WTC11 (cell line): ENCODE results near the gene PIEZO1. TPM values are rescaled to one million over a fixed set of nuclear protein-coding genes. Genes with fewer than 3 reads are reported as not detected.

ENCODE experiments used
- ATAC-seq: fragments of 200-7000 bp; cut with Tn5 transposase; 2 replicates; pipeline ENCODE4 v1.10.0; 2021; ENCODE audit warnings: mild to moderate bottlenecking, moderate library complexity
- CTCF ChIA-PET: fragments of 300-600 bp; sonication (Branson Sonifier 250); formaldehyde crosslinking; loops from one replicate; lab custom pipeline; 2021; ENCODE audit warnings: antibody characterized with exemption; lab: Charles Lee
- POLR2A ChIA-PET: fragments of 350-600 bp; sonication (Branson Sonifier 250); formaldehyde crosslinking; loops from one replicate; lab custom pipeline; 2021; ENCODE audit warnings: antibody characterized with exemption; lab: Charles Lee
- DNase-seq: peaks from one replicate; pipeline ENCODE4 v3.0.0; 2021; ENCODE audit warnings: low spot score
- H3K27ac Mint-ChIP-seq: 2 replicates; pipeline ENCODE4 v1.8.0; 2021; ENCODE audit warnings: mixed read lengths
- H3K27me3 Mint-ChIP-seq: 2 replicates; pipeline ENCODE4 v1.8.0; 2021; ENCODE audit warnings: low read depth, mild to moderate bottlenecking, moderate library complexity, mixed read lengths
- H3K36me3 Mint-ChIP-seq: 2 replicates; pipeline ENCODE4 v1.8.0; 2021; ENCODE audit warnings: mixed read lengths
- H3K4me1 Mint-ChIP-seq: 2 replicates; pipeline ENCODE4 v1.8.0; 2022; ENCODE audit warnings: mixed read lengths
- H3K4me3 Mint-ChIP-seq: 2 replicates; pipeline ENCODE4 v1.8.0; 2021; ENCODE audit warnings: mild to moderate bottlenecking, moderate library complexity, mixed read lengths
- H3K9me3 Mint-ChIP-seq: 2 replicates; pipeline ENCODE4 v1.8.0; 2021; ENCODE audit warnings: mixed read lengths
- AFF4 ChIP-seq: sonication (generic); formaldehyde crosslinking; IDR thresholded peaks from 2 replicates; pipeline ENCODE4 v1.8.1; 2023; ENCODE audit warnings: mild to moderate bottlenecking, missing genetic modification reagents, borderline replicate concordance
- EMX1 ChIP-seq: fragments of 250-450 bp; sonication (Bioruptor Pico); IDR thresholded peaks from 2 replicates; pipeline ENCODE4 v1.8.0; 2021; ENCODE audit warnings: mild to moderate bottlenecking
- FOXP4 ChIP-seq: sonication (generic); formaldehyde crosslinking; IDR thresholded peaks from 2 replicates; pipeline ENCODE4 v1.8.0; 2022; ENCODE audit warnings: mild to moderate bottlenecking, missing genetic modification reagents
- GRHL2 ChIP-seq: fragments of 250-450 bp; sonication (Bioruptor Pico); IDR thresholded peaks from 2 replicates; pipeline ENCODE4 v1.8.0; 2022; ENCODE audit warnings: mild to moderate bottlenecking, moderate library complexity; ENCODE audit not compliant: insufficient replicate concordance, severe bottlenecking
- HMGXB4 ChIP-seq: sonication (generic); formaldehyde crosslinking; IDR thresholded peaks from 2 replicates; pipeline ENCODE4 v1.8.1; 2023; ENCODE audit warnings: mild to moderate bottlenecking, moderate library complexity, missing genetic modification reagents
- IRF1 ChIP-seq: sonication (generic); formaldehyde crosslinking; IDR thresholded peaks from 2 replicates; pipeline ENCODE4 v1.8.0; 2023; ENCODE audit warnings: missing genetic modification reagents
- IRF2 ChIP-seq: sonication (generic); formaldehyde crosslinking; IDR thresholded peaks from 2 replicates; pipeline ENCODE4 v1.8.0; 2022; ENCODE audit warnings: low read depth, missing genetic modification reagents, borderline replicate concordance
- JAZF1 ChIP-seq: fragments of 250-450 bp; sonication (Bioruptor Pico); IDR thresholded peaks from 2 replicates; pipeline ENCODE4 v1.9.0; 2021; ENCODE audit warnings: moderate library complexity, mild to moderate bottlenecking, inconsistent platforms
- NFE2L1 ChIP-seq: sonication (generic); formaldehyde crosslinking; IDR thresholded peaks from 2 replicates; pipeline ENCODE4 v1.8.1; 2023; ENCODE audit warnings: missing genetic modification reagents
- NR1H2 ChIP-seq: sonication (generic); formaldehyde crosslinking; IDR thresholded peaks from 2 replicates; pipeline ENCODE4 v1.9.0; 2021; ENCODE audit warnings: mild to moderate bottlenecking, moderate library complexity, missing genetic modification reagents
- OVOL2 ChIP-seq: fragments of 250-450 bp; sonication (Bioruptor Pico); IDR thresholded peaks from 2 replicates; pipeline ENCODE4 v1.9.0; 2021; ENCODE audit warnings: mild to moderate bottlenecking, borderline replicate concordance
- PREB ChIP-seq: sonication (generic); formaldehyde crosslinking; IDR thresholded peaks from 2 replicates; pipeline ENCODE4 v1.8.1; 2022; ENCODE audit warnings: mild to moderate bottlenecking, missing genetic modification reagents, moderate library complexity, borderline replicate concordance
- SMAD4 ChIP-seq: sonication (generic); formaldehyde crosslinking; IDR thresholded peaks from 2 replicates; pipeline ENCODE4 v1.8.0; 2022; ENCODE audit warnings: mild to moderate bottlenecking, missing genetic modification reagents
- SOX15 ChIP-seq: fragments of 250-450 bp; sonication (Bioruptor Pico); IDR thresholded peaks from 2 replicates; pipeline ENCODE4 v1.9.0; 2021; ENCODE audit warnings: mild to moderate bottlenecking
- SP1 ChIP-seq: sonication (generic); formaldehyde crosslinking; conservative IDR thresholded peaks from 2 replicates; pipeline ENCODE4 v1.8.1; 2022; ENCODE audit warnings: missing genetic modification reagents
- ZNF138 ChIP-seq: sonication (generic); formaldehyde crosslinking; conservative IDR thresholded peaks from 2 replicates; pipeline ENCODE4 v1.8.1; 2022; ENCODE audit warnings: mild to moderate bottlenecking, moderate library complexity, missing genetic modification reagents
- ZNF263 ChIP-seq: sonication (generic); formaldehyde crosslinking; IDR thresholded peaks from 2 replicates; pipeline ENCODE4 v1.8.1; 2022; ENCODE audit warnings: low read depth, mild to moderate bottlenecking, moderate library complexity, missing genetic modification reagents
- ZNF317 ChIP-seq: sonication (generic); formaldehyde crosslinking; IDR thresholded peaks from 2 replicates; pipeline ENCODE4 v1.8.1; 2023; ENCODE audit warnings: low read depth, mild to moderate bottlenecking, moderate library complexity, missing genetic modification reagents, borderline replicate concordance
- ZNF416 ChIP-seq: fragments of 250-450 bp; sonication (Bioruptor Pico); IDR thresholded peaks from 2 replicates; pipeline ENCODE4 v1.9.0; 2021; ENCODE audit warnings: mild to moderate bottlenecking, inconsistent platforms
- ZNF423 ChIP-seq: fragments of 250-450 bp; sonication (Bioruptor Pico); IDR thresholded peaks from 2 replicates; pipeline ENCODE4 v2.1.2; 2022; ENCODE audit warnings: mild to moderate bottlenecking, moderate library complexity
- total RNA-seq: library from RNA; stranded (reverse); gene quantifications from 3 replicates; pipeline ENCODE4 v1.2.3, GENCODE V29; 2021

The PIEZO1 gene
- total RNA-seq, 1 experiment from 2014 or later = 71.3 TPM

- no peaks in the 10 kb centered on the region for H3K4me1 Mint-ChIP-seq
- CTCF ChIA-PET = interaction anchor here (0.5 kb wide), 1 partner anchor 98 kb away, joined by 6 read pairs; no protein-coding TSS in a partner anchor
- POLR2A ChIA-PET = no interaction called here
- H3K4me3 Mint-ChIP-seq = no peak overlapping the region
- H3K36me3 Mint-ChIP-seq = no peaks in the 10 kb centered on the region
- DNase-seq = no peak
- ATAC-seq = no peak
- no peak overlapping the region for H3K27ac Mint-ChIP-seq
- no peaks in the 10 kb centered on the region for H3K27me3 Mint-ChIP-seq
- TF ChIP-seq ZNF423 = no peak
- TF ChIP-seq HMGXB4 = no peak
- TF ChIP-seq ZNF138 (CRISPR knock-in tag) = no peak
- TF ChIP-seq SMAD4 (CRISPR knock-in tag) = no peak
- TF ChIP-seq ZNF416 (CRISPR knock-in tag) = no peak
- TF ChIP-seq FOXP4 (CRISPR knock-in tag) = no peak
- TF ChIP-seq ZNF263 (CRISPR knock-in tag) = no peak
- TF ChIP-seq OVOL2 (CRISPR knock-in tag) = no peak
- no peak for TF ChIP-seq SOX15
- no peak for TF ChIP-seq PREB (CRISPR knock-in tag)
- TF ChIP-seq IRF1 (CRISPR knock-in tag) = no peak
- no peak for TF ChIP-seq JAZF1 (CRISPR knock-in tag)
- no peak for TF ChIP-seq EMX1 (CRISPR knock-in tag)
- no peak for TF ChIP-seq ZNF317 (CRISPR knock-in tag)
- TF ChIP-seq GRHL2 (CRISPR knock-in tag) = no peak
- TF ChIP-seq SP1 (CRISPR knock-in tag) = no peak
- TF ChIP-seq NR1H2 (CRISPR knock-in tag) = no peak
- H3K9me3 Mint-ChIP-seq = no peaks in the 10 kb centered on the region
Measured at GRCh38 chr16:88731699-88732098, 53.3 kb downstream of the PIEZO1 start.

GRCh38 chr16:88730632-88731607 is 54.1 kb downstream of the PIEZO1 start:
- Mint-ChIP-seq H3K36me3 (no peaks in the 10 kb centered on the region), H3K9me3 (no peaks in the 10 kb centered on the region), H3K4me1 (no peaks in the 10 kb centered on the region), H3K4me3 (no peak overlapping the region), H3K27me3 (no peaks in the 10 kb centered on the region), H3K27ac (no peak overlapping the region)
- ChIA-PET POLR2A (no interaction called here), CTCF (no interaction called here)
- ATAC-seq = no peak
- TF ChIP-seq AFF4 (CRISPR knock-in tag) (no peak), NFE2L1 (CRISPR knock-in tag) (no peak), IRF2 (no peak), SP1 (CRISPR knock-in tag) (no peak)
- no peak for DNase-seq
